ENCODE data around the gene POFUT1. TPM values are rescaled to one million over a fixed set of nuclear protein-coding genes. Genes with fewer than 3 reads are reported as not detected.
"Not testable (repeated sequence)": the region's sequence is repeated elsewhere in the genome, so short reads cannot be mapped to it uniquely, and the experiment has no call there.

The POFUT1 gene
- total RNA-seq, 8 experiments from 2014 or later, result 7.3 to 46.2 (median 23.1) TPM

- Histone ChIP-seq H3K4me3 (no peak overlapping the region), H3K27ac (no peak overlapping the region), H3K4me1 (replicated peaks in 1 of 2) (peaks cover 2 to 3% of the 10 kb centered on the region in 2 donors)
- in situ Hi-C loops (cut with MboI; ENCODE audit: low pct_unique_long_range_greater_than_20kb in 2 of 9, low sequenced_read_pairs in 9 of 9, unreplicated experiment in 9 of 9), result no loop called here
- no peak for ATAC-seq (replicated peaks in 6 of 8)
- WGBS, 10 experiments, result 60 to 90% (median 80%) methylated on average over 1 to 5 of the region's 6 CpGs; no CpG with 5 or more reads in 5 of the 10 experiments
Measured at GRCh38 chr20:32252189-32252588, 44.5 kb downstream of the POFUT1 start.

- in situ Hi-C loops (cut with MboI; ENCODE audit: low pct_unique_long_range_greater_than_20kb in 2 of 9, low sequenced_read_pairs in 9 of 9, unreplicated experiment in 9 of 9); H3K27ac ChIP-seq; ATAC-seq (replicated peaks in 6 of 8); H3K4me1 ChIP-seq (replicated peaks in 1 of 2); H3K4me3 ChIP-seq: not testable (repeated sequence)
- 49 to 100% (median 76%) methylated on average over 2 to 4 of the region's 10 CpGs; no CpG with 5 or more reads in 6 of the 10 experiments for whole genome bisulfite sequencing, 10 experiments
Measured at GRCh38 chr20:32260973-32261372, 53.3 kb downstream of the POFUT1 start.

- in situ Hi-C loops (cut with MboI; ENCODE audit: low pct_unique_long_range_greater_than_20kb in 2 of 9, low sequenced_read_pairs in 9 of 9, unreplicated experiment in 9 of 9), result no loop called here
- Histone ChIP-seq H3K4me3 (no peak overlapping the region), H3K27ac (no peak overlapping the region), H3K4me1 (replicated peaks in 1 of 2) (no peaks in the 10 kb centered on the region)
- 13 to 88% (median 55%) methylated on average over 1 to 2 of the region's 2 CpGs; no CpG with 5 or more reads in 4 of the 10 experiments for WGBS, 10 experiments
- ATAC-seq (replicated peaks in 6 of 8), result no peak
Measured at GRCh38 chr20:32261644-32262043, 54.0 kb downstream of the POFUT1 start.

GRCh38 chr20:32263398-32263954, 55.8 kb downstream of the POFUT1 start:
- in situ Hi-C loops (cut with MboI; ENCODE audit: low pct_unique_long_range_greater_than_20kb in 2 of 9, low sequenced_read_pairs in 9 of 9, unreplicated experiment in 9 of 9), result no loop called here
- no peak for ATAC-seq (replicated peaks in 6 of 8)

GRCh38 chr20:32271620-32272019, 63.9 kb downstream of the POFUT1 start:
- ATAC-seq (replicated peaks in 6 of 8), result no peak
- in situ Hi-C loops (cut with MboI; ENCODE audit: low pct_unique_long_range_greater_than_20kb in 2 of 9, low sequenced_read_pairs in 9 of 9, unreplicated experiment in 9 of 9), result no loop called here
- WGBS, 10 experiments, result 20 to 82% (median 72%) methylated on average over 1 to 4 of the region's 5 CpGs; no CpG with 5 or more reads in 2 of the 10 experiments
- Histone ChIP-seq H3K4me1 (replicated peaks in 1 of 2) (no peaks in the 10 kb centered on the region), H3K27ac (no peak overlapping the region), H3K4me3 (no peak overlapping the region)

More at GRCh38 chr20:32263398-32263954, 55.8 kb downstream of the POFUT1 start:
- H3K4me3 ChIP-seq, result no peak overlapping the region
- H3K4me1 ChIP-seq (replicated peaks in 1 of 2), result no peaks in the 10 kb centered on the region
- no peak overlapping the region for H3K27ac ChIP-seq
- 20 to 100% (median 79%) methylated on average over 1 to 7 of the region's 7 CpGs for WGBS, 10 experiments

- Histone ChIP-seq H3K27ac (no peak overlapping the region), H3K4me1 (replicated peaks in 1 of 2) (peaks cover 6 to 10% of the 10 kb centered on the region in 2 donors), H3K4me3 (no peak overlapping the region)
- WGBS, 10 experiments, result 29 to 80% (median 63%) methylated on average over 1 to 3 of the region's 3 CpGs
- in situ Hi-C loops (cut with MboI; ENCODE audit: low pct_unique_long_range_greater_than_20kb in 2 of 9, low sequenced_read_pairs in 9 of 9, unreplicated experiment in 9 of 9), result no loop called here
- ATAC-seq (replicated peaks in 6 of 8), result no peak
Measured at GRCh38 chr20:32274359-32274758, 66.7 kb downstream of the POFUT1 start.

GRCh38 chr20:32275163-32275562, 67.5 kb downstream of the POFUT1 start:
- H3K4me1 ChIP-seq (replicated peaks in 1 of 2); H3K4me3 ChIP-seq; H3K27ac ChIP-seq; ATAC-seq (replicated peaks in 6 of 8); in situ Hi-C loops (cut with MboI; ENCODE audit: low pct_unique_long_range_greater_than_20kb in 2 of 9, low sequenced_read_pairs in 9 of 9, unreplicated experiment in 9 of 9): not testable (repeated sequence)
- 30 to 100% (median 74%) methylated on average over 1 to 3 of the region's 3 CpGs; no CpG with 5 or more reads in 4 of the 10 experiments for WGBS, 10 experiments

- peak within 1 kb of the TSS; percentile 71 to 92 (median 83) for H3K4me3 ChIP-seq
- H3K4me1 ChIP-seq (replicated peaks in 1 of 2), result peaks cover 6 to 10% of the 10 kb centered on the region in 2 donors
- in situ Hi-C loops (cut with MboI; ENCODE audit: low pct_unique_long_range_greater_than_20kb in 2 of 9, low sequenced_read_pairs in 9 of 9, unreplicated experiment in 9 of 9), result no loop called here
- peak; percentile 94 to 100 (median 99) for ATAC-seq (replicated peaks in 6 of 8)
- 0 to 60% (median 17%) methylated on average over 1 to 18 of the region's 62 CpGs; no CpG with 5 or more reads in 5 of the 10 experiments for WGBS, 10 experiments
- H3K27ac ChIP-seq, result peak within 1 kb of the TSS; percentile 5 to 43
Measured at GRCh38 chr20:32277361-32278198, 69.9 kb downstream of the POFUT1 start, which contains the start of gene KIF3B. KIF3B (plus strand) TSS chr20:32277651; CDS start chr20:32309778, 32,127 bp downstream.

- H3K27ac ChIP-seq, result no peak overlapping the region
- in situ Hi-C loops (cut with MboI; ENCODE audit: low pct_unique_long_range_greater_than_20kb in 2 of 9, low sequenced_read_pairs in 9 of 9, unreplicated experiment in 9 of 9), result no loop called here
- ATAC-seq (replicated peaks in 6 of 8), result no peak
- 20 to 100% (median 58%) methylated on average over 1 to 2 of the region's 4 CpGs; no CpG with 5 or more reads in 2 of the 10 experiments for WGBS, 10 experiments
- H3K4me1 ChIP-seq (replicated peaks in 1 of 2), result peaks cover 6 to 10% of the 10 kb centered on the region in 2 donors
- peak overlapping the region; percentile 71 to 92 (median 83) for H3K4me3 ChIP-seq
Measured at GRCh38 chr20:32278199-32278643, 70.5 kb downstream of the POFUT1 start.

GRCh38 chr20:32281711-32282110, 74.0 kb downstream of the POFUT1 start:
- no peak overlapping the region for H3K4me3 ChIP-seq
- in situ Hi-C loops (cut with MboI; ENCODE audit: low pct_unique_long_range_greater_than_20kb in 2 of 9, low sequenced_read_pairs in 9 of 9, unreplicated experiment in 9 of 9), result no loop called here
- WGBS, 10 experiments, result 88 to 100% (median 98%) methylated on average over 1 to 4 of the region's 4 CpGs; no CpG with 5 or more reads in 2 of the 10 experiments
- peaks cover 13 to 16% of the 10 kb centered on the region in 2 donors for H3K4me1 ChIP-seq (replicated peaks in 1 of 2)
- H3K27ac ChIP-seq, result no peak overlapping the region
- no peak for ATAC-seq (replicated peaks in 6 of 8)

- in situ Hi-C loops (cut with MboI; ENCODE audit: low pct_unique_long_range_greater_than_20kb in 2 of 9, low sequenced_read_pairs in 9 of 9, unreplicated experiment in 9 of 9), result no loop called here
- Histone ChIP-seq H3K27ac (no peak overlapping the region), H3K4me3 (no peak overlapping the region), H3K4me1 (replicated peaks in 1 of 2) (peaks cover 13% of the 10 kb centered on the region in 2 donors)
- 40 to 91% (median 80%) methylated on average over 1 to 4 of the region's 4 CpGs; no CpG with 5 or more reads in 1 of the 10 experiments for WGBS, 10 experiments
- ATAC-seq (replicated peaks in 6 of 8), result peak in 1 of 8 experiments; percentile 28
Measured at GRCh38 chr20:32282461-32282860, 74.8 kb downstream of the POFUT1 start.

- in situ Hi-C loops (cut with MboI; ENCODE audit: low pct_unique_long_range_greater_than_20kb in 2 of 9, low sequenced_read_pairs in 9 of 9, unreplicated experiment in 9 of 9), result no loop called here
- ATAC-seq (replicated peaks in 6 of 8), result no peak
- no peak overlapping the region for H3K4me3 ChIP-seq
- 40 to 100% (median 94%) methylated on average over 1 to 3 of the region's 3 CpGs; no CpG with 5 or more reads in 2 of the 10 experiments for WGBS, 10 experiments
- no peak overlapping the region for H3K27ac ChIP-seq
- peaks cover 6 to 7% of the 10 kb centered on the region in 2 donors for H3K4me1 ChIP-seq (replicated peaks in 1 of 2)
Measured at GRCh38 chr20:32285082-32285620, 77.5 kb downstream of the POFUT1 start.

Measured in motor neuron (in vitro differentiated cells).